Activated CD8-positive, alpha-beta T cell treated with anti-CD3 and anti-CD28 coated beads, Interleukin-2, amount 10 ng/mL, durations not matched to agents 7 days and 5 days (primary cell): ENCODE data around the gene MAGI1. TPM values are rescaled to one million over a fixed set of nuclear protein-coding genes. Genes with fewer than 3 reads are reported as not detected.

Source experiments
- ATAC-seq: fragments of 150-1000 bp; cut with Tn5 transposase; one replicate; pipeline ENCODE4 v1.10.0; 2021; ENCODE audit warnings: moderate library complexity
- CTCF ChIA-PET: fragments of 350-600 bp; sonication (Branson Sonifier 250); formaldehyde crosslinking; loops from one replicate; lab custom pipeline; 2021; ENCODE audit warnings: antibody characterized with exemption; lab: Charles Lee
- POLR2A ChIA-PET: fragments of 350-600 bp; sonication (Branson Sonifier 250); formaldehyde crosslinking; loops from one replicate; lab custom pipeline; 2021; ENCODE audit warnings: antibody characterized with exemption; lab: Charles Lee
- DNase-seq: peaks from one replicate; pipeline ENCODE4 v3.0.0-alpha.2; 2020
- H3K27ac Mint-ChIP-seq: one replicate; pipeline ENCODE4 v1.8.0; 2021; ENCODE audit warnings: mild to moderate bottlenecking, mixed read lengths
- H3K27me3 Mint-ChIP-seq: one replicate; pipeline ENCODE4 v1.8.0; 2021; ENCODE audit warnings: low read depth, mixed read lengths
- H3K36me3 Mint-ChIP-seq: one replicate; pipeline ENCODE4 v1.8.0; 2021; ENCODE audit warnings: low read depth, mixed read lengths
- H3K4me1 Mint-ChIP-seq: one replicate; pipeline ENCODE4 v1.8.0; 2021; ENCODE audit warnings: low read depth, mixed read lengths
- H3K4me3 Mint-ChIP-seq: one replicate; pipeline ENCODE4 v1.8.0; 2021; ENCODE audit warnings: mild to moderate bottlenecking, mixed read lengths
- H3K9me3 Mint-ChIP-seq: one replicate; pipeline ENCODE4 v1.8.0; 2022; ENCODE audit warnings: mixed read lengths; ENCODE audit not compliant: insufficient read depth
- total RNA-seq, 2 experiments: library from RNA; stranded (reverse); gene quantifications; one replicate each; pipeline ENCODE4 v1.2.3, GENCODE V29; 2021

Gene MAGI1
- total RNA-seq, 2 experiments from 2014 or later, result not detected

DNA sequence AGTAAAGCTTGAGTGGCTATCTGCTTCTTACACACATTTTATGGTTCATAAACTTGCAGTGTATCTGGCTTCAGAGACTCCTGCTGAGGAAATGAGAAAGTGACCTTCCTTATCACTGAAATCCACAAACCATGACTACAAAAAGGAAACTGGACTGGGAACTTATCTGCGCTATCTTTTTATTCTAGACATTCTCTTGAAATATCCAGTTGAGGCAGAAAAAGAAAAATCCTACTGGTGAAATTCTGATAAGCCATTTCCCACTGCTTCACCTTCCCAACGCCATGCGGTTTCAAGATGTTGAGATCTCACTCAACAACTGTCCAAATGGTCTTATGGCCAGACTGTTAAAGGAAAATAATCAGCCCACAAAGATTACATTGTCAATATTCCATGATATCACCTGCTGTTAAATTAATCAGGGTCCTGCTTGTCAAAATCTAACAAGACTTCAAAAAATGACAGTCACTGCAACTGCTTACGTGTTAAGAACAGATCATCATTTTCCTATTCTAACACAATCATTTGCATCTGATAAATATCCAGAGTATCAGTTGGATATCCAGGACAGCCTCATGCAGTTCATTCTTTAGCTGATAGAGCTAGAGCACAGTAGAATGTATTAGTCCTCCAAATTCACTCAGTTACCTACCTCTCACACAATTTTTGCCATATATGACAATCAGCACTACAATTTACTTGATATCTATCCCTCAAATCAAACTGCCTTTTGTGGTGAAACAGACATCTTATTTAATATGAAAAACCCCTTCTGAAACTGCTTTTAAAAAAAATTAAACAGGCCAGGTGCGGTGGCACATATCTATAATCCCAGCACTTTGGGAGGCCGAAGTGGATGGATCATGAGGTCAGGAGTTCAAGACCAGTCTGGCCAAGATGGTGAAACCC lies 538.1 kb downstream of the MAGI1 start:
- POLR2A ChIA-PET, result no interaction called here
- Mint-ChIP-seq H3K27ac (no peak overlapping the region), H3K4me1 (no peaks in the 10 kb centered on the region), H3K4me3 (no peak overlapping the region), H3K9me3 (peaks cover 4% of the 10 kb centered on the region), H3K36me3 (no peaks in the 10 kb centered on the region), H3K27me3 (no peaks in the 10 kb centered on the region)
- ATAC-seq, result no peak
- DNase-seq, result no peak
- CTCF ChIA-PET, result no interaction called here

DNA sequence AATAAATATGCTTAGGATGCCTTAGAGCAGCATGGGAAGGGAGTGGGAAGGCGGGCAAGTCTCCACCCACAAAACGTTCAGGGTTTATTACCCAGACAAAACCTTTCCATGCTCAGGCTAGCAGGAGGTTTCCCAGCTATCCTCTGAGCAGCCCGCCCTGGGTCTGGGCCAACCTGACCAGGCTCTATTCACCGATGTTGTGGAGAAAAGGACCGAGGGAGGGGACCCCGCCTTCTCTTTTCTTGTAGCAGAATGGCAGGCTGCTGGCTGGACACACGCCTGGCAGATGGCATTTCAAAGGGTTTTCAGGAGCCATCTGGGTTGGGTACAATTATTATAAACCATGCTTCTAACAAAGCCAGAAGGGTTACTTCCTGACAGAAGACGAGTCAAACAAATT lies 540.9 kb downstream of the MAGI1 start:
- ChIA-PET CTCF (no interaction called here), POLR2A (no interaction called here)
- Mint-ChIP-seq H3K27me3 (no peaks in the 10 kb centered on the region), H3K27ac (no peak overlapping the region), H3K4me3 (no peak overlapping the region), H3K4me1 (no peaks in the 10 kb centered on the region), H3K36me3 (no peaks in the 10 kb centered on the region), H3K9me3 (peaks cover 9% of the 10 kb centered on the region)
- no peak for ATAC-seq
- no peak for DNase-seq

DNA sequence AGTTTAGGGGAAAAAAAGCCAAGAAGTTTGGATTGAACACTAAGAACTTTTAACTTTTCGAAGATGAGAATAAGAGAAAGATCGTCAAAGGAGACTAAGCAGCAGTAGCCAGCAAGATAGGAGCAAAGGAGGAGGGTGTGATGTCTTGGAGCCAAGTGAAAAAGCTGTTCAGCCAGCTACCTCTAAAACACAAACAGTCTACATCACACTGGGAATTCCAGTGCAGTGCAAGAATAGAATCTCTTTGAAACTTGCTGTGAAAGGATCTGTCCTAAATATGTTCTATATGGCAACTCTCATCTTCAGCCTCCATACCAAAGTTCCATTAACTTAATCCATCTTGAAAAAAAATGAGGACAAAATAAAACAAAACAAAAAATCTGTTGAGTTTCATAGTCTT lies 541.5 kb downstream of the MAGI1 start:
- CTCF ChIA-PET, result no interaction called here
- Mint-ChIP-seq H3K9me3 (peaks cover 12% of the 10 kb centered on the region), H3K36me3 (no peaks in the 10 kb centered on the region), H3K27me3 (no peaks in the 10 kb centered on the region), H3K4me3 (no peak overlapping the region), H3K27ac (no peak overlapping the region), H3K4me1 (no peaks in the 10 kb centered on the region)
- ATAC-seq (no peak), DNase-seq (no peak)
- POLR2A ChIA-PET, result no interaction called here

DNA sequence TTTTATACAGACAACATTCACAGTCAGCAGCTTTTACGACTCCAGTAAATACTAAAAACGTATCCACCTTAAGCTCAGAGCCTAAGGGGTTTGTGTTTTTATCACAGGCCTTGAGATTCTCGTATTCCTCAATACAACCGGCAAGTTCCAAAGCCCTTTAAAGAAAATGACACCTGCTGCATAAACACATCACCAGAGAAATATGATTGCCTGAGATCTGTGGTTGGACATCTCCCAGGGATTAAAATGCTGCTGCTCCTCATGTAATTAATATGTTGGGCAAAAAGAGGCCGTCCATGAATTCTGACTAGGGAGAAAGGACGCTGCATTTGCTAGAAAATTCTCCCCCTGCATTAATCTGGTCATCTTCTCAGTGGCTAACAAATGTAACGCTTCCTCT lies 544.8 kb downstream of the MAGI1 start:
- DNase-seq (no peak), ATAC-seq (no peak)
- no peaks in the 10 kb centered on the region for H3K4me1 Mint-ChIP-seq
- peaks cover 15% of the 10 kb centered on the region for H3K9me3 Mint-ChIP-seq
- H3K27ac Mint-ChIP-seq, result no peak overlapping the region
- H3K27me3 Mint-ChIP-seq, result no peaks in the 10 kb centered on the region
- H3K4me3 Mint-ChIP-seq, result no peak overlapping the region
- no peaks in the 10 kb centered on the region for H3K36me3 Mint-ChIP-seq
- POLR2A ChIA-PET, result no interaction called here
- CTCF ChIA-PET, result no interaction called here

DNA sequence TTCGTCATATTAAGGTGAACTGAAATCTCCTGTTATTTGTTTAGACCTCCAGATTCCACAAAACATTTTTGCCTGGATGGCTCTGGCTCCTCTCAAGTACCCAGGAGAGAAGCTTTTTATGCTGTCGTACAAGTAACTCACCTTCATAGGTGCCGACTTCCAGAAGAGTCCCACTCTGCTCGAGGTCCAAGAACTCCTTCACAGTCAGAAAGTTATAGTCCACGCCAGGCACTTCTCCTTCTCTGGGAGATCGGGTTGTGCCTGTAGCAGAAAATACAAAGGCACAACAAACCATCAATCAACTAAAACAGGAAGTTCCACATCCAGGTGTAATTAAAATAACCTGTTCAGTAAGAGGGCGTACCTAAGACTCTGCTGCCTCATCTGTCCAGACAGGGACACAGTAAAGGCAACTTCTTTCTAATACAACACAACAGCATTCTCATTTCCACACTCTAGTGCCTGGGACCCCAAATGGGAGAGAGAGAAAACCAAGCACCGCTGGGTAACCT lies 545.3 kb downstream of the MAGI1 start:
- no peaks in the 10 kb centered on the region for H3K27me3 Mint-ChIP-seq
- no peaks in the 10 kb centered on the region for H3K36me3 Mint-ChIP-seq
- no peak overlapping the region for H3K4me3 Mint-ChIP-seq
- no peak for ATAC-seq
- no peak for DNase-seq
- H3K9me3 Mint-ChIP-seq, result peaks cover 17% of the 10 kb centered on the region
- ChIA-PET POLR2A (no interaction called here), CTCF (no interaction called here)
- H3K27ac Mint-ChIP-seq, result no peak overlapping the region
- no peaks in the 10 kb centered on the region for H3K4me1 Mint-ChIP-seq

DNA sequence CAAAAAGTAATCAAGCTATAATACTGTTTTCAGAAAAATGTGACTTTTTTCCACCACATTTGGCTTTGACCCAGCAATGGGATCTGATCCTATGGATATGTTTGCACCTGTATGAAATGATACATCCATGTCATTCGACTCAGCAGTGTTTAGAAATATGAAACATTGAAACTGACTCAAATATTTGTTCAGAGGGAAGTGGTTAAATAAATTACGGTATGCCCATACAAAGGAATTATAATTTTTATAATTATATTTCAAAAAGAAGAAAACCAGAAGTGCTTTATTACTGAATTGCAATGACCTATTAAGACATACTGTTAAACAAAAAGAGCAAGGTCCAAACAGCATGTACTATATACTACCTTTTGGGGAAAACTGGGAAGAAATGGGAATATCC lies 546.5 kb downstream of the MAGI1 start:
- DNase-seq (no peak), ATAC-seq (no peak)
- Mint-ChIP-seq H3K4me3 (no peak overlapping the region), H3K9me3 (peaks cover 17% of the 10 kb centered on the region), H3K27me3 (no peaks in the 10 kb centered on the region), H3K4me1 (no peaks in the 10 kb centered on the region), H3K27ac (no peak overlapping the region), H3K36me3 (no peaks in the 10 kb centered on the region)
- CTCF ChIA-PET, result no interaction called here
- POLR2A ChIA-PET, result no interaction called here

DNA sequence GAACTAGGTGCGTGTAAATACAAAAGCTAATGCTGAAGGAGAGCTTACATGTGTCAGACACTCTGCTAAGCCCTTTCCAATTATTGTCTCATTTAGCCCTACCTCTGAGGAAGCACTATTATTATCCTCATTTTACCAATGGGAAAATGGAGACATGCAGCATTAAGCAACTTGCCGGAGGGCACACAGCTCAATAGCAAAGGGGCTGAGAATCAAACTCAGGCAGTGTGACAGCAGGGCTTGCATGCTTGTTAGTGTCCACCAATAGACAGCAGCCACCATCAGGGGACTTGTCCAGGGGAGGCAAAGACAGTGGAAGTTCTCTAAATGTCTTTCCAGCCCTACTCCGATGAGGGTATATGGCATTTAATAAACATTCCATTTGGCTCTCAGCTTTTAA lies 548.6 kb downstream of the MAGI1 start:
- ChIA-PET CTCF (no interaction called here), POLR2A (no interaction called here)
- DNase-seq (no peak), ATAC-seq (no peak)
- H3K27ac Mint-ChIP-seq, result no peak overlapping the region
- H3K4me1 Mint-ChIP-seq, result no peaks in the 10 kb centered on the region
- no peaks in the 10 kb centered on the region for H3K36me3 Mint-ChIP-seq
- peaks cover 17% of the 10 kb centered on the region for H3K9me3 Mint-ChIP-seq
- no peaks in the 10 kb centered on the region for H3K27me3 Mint-ChIP-seq
- no peak overlapping the region for H3K4me3 Mint-ChIP-seq

DNA sequence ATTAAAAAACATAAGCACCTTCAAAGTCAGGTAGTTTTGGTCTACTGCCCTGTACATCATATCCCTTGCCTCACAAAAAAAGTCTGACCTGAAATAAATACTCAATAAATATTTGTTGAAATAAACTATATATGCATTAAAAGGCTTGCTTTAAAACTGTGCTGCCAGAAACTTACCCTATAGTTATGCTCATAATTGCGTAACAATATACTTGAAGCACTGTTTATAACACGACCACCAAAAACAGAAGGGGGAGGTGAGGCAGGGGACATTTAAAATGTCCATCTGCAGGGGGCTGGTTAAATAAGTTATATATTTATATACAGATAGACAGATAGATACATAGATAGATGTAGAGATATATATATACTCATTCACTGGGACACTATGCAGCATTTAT lies 549.5 kb downstream of the MAGI1 start:
- DNase-seq (no peak), ATAC-seq (no peak)
- H3K27me3 Mint-ChIP-seq, result no peaks in the 10 kb centered on the region
- CTCF ChIA-PET, result no interaction called here
- H3K4me3 Mint-ChIP-seq, result no peak overlapping the region
- POLR2A ChIA-PET, result no interaction called here
- H3K27ac Mint-ChIP-seq, result no peak overlapping the region
- H3K4me1 Mint-ChIP-seq, result no peaks in the 10 kb centered on the region
- H3K36me3 Mint-ChIP-seq, result no peaks in the 10 kb centered on the region
- H3K9me3 Mint-ChIP-seq, result peaks cover 17% of the 10 kb centered on the region

DNA sequence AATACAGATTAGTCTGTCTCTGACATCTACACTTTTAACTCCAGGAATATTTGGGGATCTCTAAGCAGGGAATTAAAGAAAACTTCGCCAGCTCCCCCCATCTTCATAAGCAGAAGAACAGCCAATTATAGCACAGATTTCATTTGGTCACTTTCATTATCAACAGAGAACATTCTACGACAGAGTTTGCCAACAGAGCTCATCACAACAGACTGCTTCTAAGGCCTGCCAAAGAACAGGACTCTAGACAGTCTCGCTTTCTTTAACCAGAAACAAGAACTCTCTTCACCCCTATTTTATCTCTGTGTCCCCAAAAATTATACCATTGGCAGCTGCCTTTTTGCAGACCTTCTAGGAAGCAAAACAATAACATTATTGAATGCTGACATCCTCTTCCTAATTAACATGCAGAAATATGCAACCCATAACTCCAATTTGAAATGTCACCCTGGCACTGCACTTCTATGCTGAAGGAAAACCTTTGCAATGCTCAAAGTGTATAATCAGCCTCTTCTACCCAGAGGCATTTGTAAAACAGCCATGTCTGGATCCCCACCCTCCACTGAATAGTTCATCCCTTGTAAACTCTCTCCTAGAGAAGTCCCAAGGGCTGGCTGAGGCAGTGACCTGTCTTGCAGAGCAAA lies 552.8 kb downstream of the MAGI1 start:
- Mint-ChIP-seq H3K27ac (no peak overlapping the region), H3K9me3 (peaks cover 6% of the 10 kb centered on the region), H3K4me3 (no peak overlapping the region), H3K36me3 (no peaks in the 10 kb centered on the region), H3K4me1 (no peaks in the 10 kb centered on the region), H3K27me3 (no peaks in the 10 kb centered on the region)
- ChIA-PET POLR2A (no interaction called here), CTCF (interaction anchor here (1.0 kb wide), 1 partner anchor 9 kb away, joined by 3 read pairs; no protein-coding TSS in a partner anchor)
- ATAC-seq, result no peak
- no peak for DNase-seq

DNA sequence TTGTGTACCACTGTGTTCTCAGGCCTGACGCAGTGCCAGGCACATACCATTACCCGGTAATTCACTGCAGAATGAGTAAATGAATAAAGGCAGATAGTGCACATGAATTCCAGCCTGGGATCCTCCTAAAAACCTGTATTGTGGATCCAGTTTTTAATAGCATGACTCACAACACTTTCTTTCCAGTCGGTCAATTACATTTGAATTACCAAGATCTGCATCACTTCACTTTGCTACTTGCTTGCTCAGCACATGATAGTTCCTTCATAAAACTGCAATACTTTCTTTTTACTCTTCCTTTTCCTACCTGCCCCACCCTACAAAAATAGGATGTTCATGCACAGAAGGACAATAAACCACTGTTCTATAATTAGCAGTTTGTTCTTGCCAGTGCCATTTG lies 553.8 kb downstream of the MAGI1 start:
- Mint-ChIP-seq H3K27ac (no peak overlapping the region), H3K36me3 (no peaks in the 10 kb centered on the region), H3K27me3 (no peaks in the 10 kb centered on the region), H3K4me3 (no peak overlapping the region), H3K4me1 (no peaks in the 10 kb centered on the region), H3K9me3 (peaks cover 6% of the 10 kb centered on the region)
- POLR2A ChIA-PET, result no interaction called here
- DNase-seq, result no peak
- CTCF ChIA-PET, result no interaction called here
- no peak for ATAC-seq

DNA sequence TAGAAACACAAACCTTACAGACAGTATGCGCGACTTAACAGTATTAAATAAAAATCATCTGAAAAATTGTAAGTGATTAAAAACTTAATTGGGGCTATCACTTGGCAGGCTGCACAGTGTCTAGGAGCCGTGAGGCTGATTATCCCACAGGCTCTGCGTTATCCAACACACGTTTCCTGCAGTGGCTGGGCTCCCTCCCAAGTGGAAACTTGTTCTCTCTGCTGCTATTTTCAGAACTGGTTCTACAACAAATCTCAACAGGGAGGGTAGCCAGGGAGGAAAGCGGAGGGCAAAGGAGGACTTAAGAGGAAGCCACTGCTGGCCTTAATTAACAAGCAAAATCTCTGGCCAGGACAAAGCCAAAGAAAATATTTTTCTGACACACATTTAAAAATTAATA lies 555.2 kb downstream of the MAGI1 start:
- no peaks in the 10 kb centered on the region for H3K36me3 Mint-ChIP-seq
- CTCF ChIA-PET, result no interaction called here
- no peaks in the 10 kb centered on the region for H3K27me3 Mint-ChIP-seq
- H3K27ac Mint-ChIP-seq, result no peak overlapping the region
- no peaks in the 10 kb centered on the region for H3K9me3 Mint-ChIP-seq
- no peaks in the 10 kb centered on the region for H3K4me1 Mint-ChIP-seq
- no peak overlapping the region for H3K4me3 Mint-ChIP-seq
- no peak for DNase-seq
- no peak for ATAC-seq
- POLR2A ChIA-PET, result no interaction called here

DNA sequence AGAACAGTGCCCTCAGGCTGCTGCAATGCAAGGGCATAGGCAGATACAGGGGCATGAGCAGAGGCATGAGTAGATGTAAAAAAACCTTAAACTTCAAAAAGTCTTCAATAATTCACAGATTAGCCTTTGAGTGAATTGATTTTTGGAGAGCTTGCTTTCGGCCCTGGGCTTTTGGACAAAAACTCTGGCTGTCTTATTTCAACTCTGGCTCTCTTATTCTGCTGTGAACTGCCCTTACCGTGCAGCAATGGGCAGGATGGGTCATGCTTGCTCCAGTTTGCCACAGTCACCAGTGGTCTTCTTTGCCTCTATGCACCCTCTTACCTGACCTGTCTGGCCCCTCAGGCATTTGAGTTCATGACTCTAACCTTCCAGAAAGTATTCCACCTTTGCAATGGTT lies 555.7 kb downstream of the MAGI1 start:
- CTCF ChIA-PET, result no interaction called here
- no peaks in the 10 kb centered on the region for H3K36me3 Mint-ChIP-seq

More for the DNA sequence above, 555.7 kb downstream of the MAGI1 start:
- ATAC-seq (no peak), DNase-seq (no peak)
- POLR2A ChIA-PET, result no interaction called here
- no peak overlapping the region for H3K27ac Mint-ChIP-seq
- H3K27me3 Mint-ChIP-seq, result no peaks in the 10 kb centered on the region
- no peaks in the 10 kb centered on the region for H3K4me1 Mint-ChIP-seq
- no peaks in the 10 kb centered on the region for H3K9me3 Mint-ChIP-seq
- no peak overlapping the region for H3K4me3 Mint-ChIP-seq
